Aorta (tissue), 5 donors: ENCODE results near the gene RAD51C. TPM values are rescaled to one million over a fixed set of nuclear protein-coding genes. Genes with fewer than 3 reads are reported as not detected.

Experiments
- ATAC-seq: fragments of 200-7000 bp; cut with Tn5 transposase; one replicate; pipeline ENCODE4 v1.9.1; 2022; ENCODE audit warnings: moderate library complexity; ENCODE audit not compliant: low FRiP score
- DNase-seq, 2 donors: peaks; one replicate each; pipeline ENCODE4 v3.0.0-alpha.2; 2020
- H3K27ac ChIP-seq, 2 donors: one replicate each; pipeline ENCODE4 v1.5.1; 2013; ENCODE audit warnings: low read length in 2 of 2, mild to moderate bottlenecking in 2 of 2, moderate library complexity in 2 of 2, control low read depth in 1 of 2, inconsistent platforms in 1 of 2, low read depth in 1 of 2
- H3K27me3 ChIP-seq, 2 donors: one replicate each; pipeline ENCODE4 v1.6.1; 2013; ENCODE audit warnings: control low read depth in 1 of 2, low read length in 1 of 2, mild to moderate bottlenecking in 1 of 2, moderate library complexity in 1 of 2; ENCODE audit not compliant: insufficient read depth in 2 of 2, control insufficient read depth in 1 of 2
- H3K36me3 ChIP-seq, 2 donors: one replicate each; pipeline ENCODE4 v1.6.1; 2013; ENCODE audit warnings: control low read depth in 1 of 2, low read length in 1 of 2, mild to moderate bottlenecking in 1 of 2; ENCODE audit not compliant: insufficient read depth in 2 of 2, control insufficient read depth in 1 of 2
- H3K4me1 ChIP-seq, 2 donors: one replicate each; pipeline ENCODE4 v1.6.1; 2013; ENCODE audit warnings: low read length in 2 of 2, control low read depth in 1 of 2, mild to moderate bottlenecking in 1 of 2, moderate library complexity in 1 of 2; ENCODE audit not compliant: insufficient read depth in 2 of 2, control insufficient read depth in 1 of 2
- H3K4me3 ChIP-seq, 2 donors: one replicate each; pipeline ENCODE4 v1.5.1; 2013; ENCODE audit warnings: low read length in 2 of 2, control low read depth in 1 of 2, mild to moderate bottlenecking in 1 of 2
- H3K9me3 ChIP-seq: one replicate; pipeline ENCODE4 v1.6.1; 2013; ENCODE audit warnings: mild to moderate bottlenecking, low read length; ENCODE audit not compliant: control insufficient read depth
- WGBS, 2 donors: extraction: QIAGEN DNeasy Blood & Tissue Kit; methylation state at CpG; one replicate each; pipeline ENCODE4 v1.1.7; 2013; 5-methylcytosine and 5-hydroxymethylcytosine counted together
- intact Hi-C, 2 donors: fragments of 100-400 bp; cut with DNase I; formaldehyde crosslinking; loops; one replicate each; pipeline versions ENCODE4 v1.14.2 to v1.15.0; 2022
- polyA plus RNA-seq, 2 donors: library from polyadenylated mRNA; stranded (reverse); fragments of 200-250 nt; gene quantifications; one replicate each; pipeline ENCODE4 v1.2.3, GENCODE V29; 2013
- total RNA-seq, 2 donors: library from RNA; stranded (reverse); fragmentation: NEBNext Ultra II Directional; extraction: Animal tissue kit (Norgen Biotek cat#: 25700); gene quantifications; one replicate each; pipeline ENCODE4 v1.2.1, GENCODE V29; 2021
- donor health status: healthy with polysubstance abuse.
- donor health status: Bipolar disorder and iron deficiency.
- donor health status: DM: no; HTN: no; CAD: no.
- donor health status: DM: no; HTN: no; CAD: no.
- donor health status: DM: yes; HTN: yes; CAD: no.

RAD51C gene
- total and polyA plus RNA-seq, 4 donors, result 20.0 to 37.6 (median 23.0) TPM

DNA sequence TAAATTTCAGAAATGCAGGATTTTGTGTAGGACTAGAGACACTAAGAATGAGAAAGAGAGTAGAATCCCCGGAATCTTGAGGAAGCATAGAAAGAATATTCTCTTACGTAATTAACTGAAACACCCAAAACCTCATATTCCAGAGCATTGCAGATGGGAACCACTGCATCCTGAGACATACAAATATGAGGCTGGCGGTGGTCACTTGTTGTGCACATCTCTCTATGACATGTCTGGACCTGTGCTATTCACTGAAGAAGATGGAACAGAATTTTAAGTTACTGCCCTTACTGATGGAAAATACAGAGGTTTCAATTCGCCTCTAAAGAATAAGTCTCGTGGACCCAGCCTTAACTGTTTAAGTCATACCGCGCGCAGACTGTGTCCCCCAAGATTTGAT is 806 bp downstream of the RAD51C start:
- no peak overlapping the region for H3K27ac ChIP-seq
- H3K4me1 ChIP-seq, result no peaks in the 10 kb centered on the region
- intact Hi-C loops, result loop anchor here (5.0 to 10.0 kb wide), 4 partner anchors 61 to 178 kb away; partner anchors contain the start of gene MTMR4 (in 1 of the 2)
- H3K4me3 ChIP-seq, result peak overlapping the region; percentile 36 to 73
- H3K9me3 ChIP-seq, result no peaks in the 10 kb centered on the region
- no peaks in the 10 kb centered on the region for H3K27me3 ChIP-seq
- H3K36me3 ChIP-seq, result no peaks in the 10 kb centered on the region
- WGBS, 2 donors, result 68 to 73% methylated on average over 8 of the region's 8 CpGs
- peak; percentile 13 for ATAC-seq
- DNase-seq, result no peak

DNA sequence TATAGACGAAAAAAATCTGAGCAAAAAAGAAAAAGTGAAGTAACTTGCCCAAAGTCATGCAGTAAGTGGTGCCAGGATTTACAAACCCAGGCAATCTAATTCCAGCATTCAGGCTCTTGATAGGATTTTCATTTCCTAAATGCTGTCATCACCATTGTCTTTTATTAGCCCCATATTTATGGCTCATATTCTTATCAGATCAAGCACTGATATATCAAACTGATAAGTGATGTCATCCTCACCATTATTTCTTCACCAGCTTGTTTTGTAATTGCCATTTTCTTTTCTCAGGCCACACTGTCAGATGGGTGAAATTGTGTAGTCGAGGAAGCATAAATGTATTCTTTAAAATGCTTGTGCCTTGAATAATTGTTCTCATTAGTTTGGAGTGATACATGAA is 1.3 kb downstream of the RAD51C start:
- WGBS, 2 donors, result 74 to 76% methylated on average over 2 of the region's 2 CpGs
- Histone ChIP-seq H3K36me3 (no peaks in the 10 kb centered on the region), H3K27me3 (no peaks in the 10 kb centered on the region), H3K4me3 (no peak overlapping the region), H3K9me3 (no peaks in the 10 kb centered on the region), H3K27ac (no peak overlapping the region), H3K4me1 (no peaks in the 10 kb centered on the region)
- DNase-seq (no peak), ATAC-seq (no peak)
- intact Hi-C loops, result loop anchor here (5.0 to 10.0 kb wide), 4 partner anchors 61 to 179 kb away; partner anchors contain the start of gene MTMR4 (in 1 of the 2)

DNA sequence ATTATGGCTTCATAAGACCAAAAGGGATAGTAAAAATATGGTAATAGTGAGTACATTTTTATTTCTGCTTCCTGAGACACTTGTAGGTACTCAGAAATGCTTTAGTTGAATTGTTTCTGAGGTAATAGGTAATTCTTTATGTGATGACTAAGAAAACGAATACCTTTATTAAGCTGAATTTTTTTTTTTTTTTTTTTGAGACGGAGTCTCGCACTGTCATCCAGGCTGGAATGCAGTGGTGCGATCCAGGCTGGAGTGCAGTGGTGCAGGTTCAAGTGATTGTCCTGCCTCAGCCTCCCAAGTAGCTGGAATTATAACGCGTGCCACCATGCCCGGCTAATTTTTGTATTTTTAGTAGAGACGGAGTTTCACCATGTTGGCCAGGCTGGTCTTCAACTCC is 1.9 kb downstream of the RAD51C start:
- 91 to 92% methylated on average over 8 of the region's 8 CpGs for WGBS, 2 donors
- ATAC-seq, result no peak
- no peak overlapping the region for H3K4me3 ChIP-seq
- no peak overlapping the region for H3K27ac ChIP-seq
- intact Hi-C loops, result loop anchor here (5.0 to 10.0 kb wide), 4 partner anchors 62 to 180 kb away; partner anchors contain the start of gene MTMR4 (in 1 of the 2)
- H3K4me1 ChIP-seq, result no peaks in the 10 kb centered on the region
- H3K36me3 ChIP-seq, result no peaks in the 10 kb centered on the region
- no peaks in the 10 kb centered on the region for H3K27me3 ChIP-seq
- H3K9me3 ChIP-seq, result no peaks in the 10 kb centered on the region
- no peak for DNase-seq

GRCh38 chr17:58694826-58695225 is 2.4 kb downstream of the RAD51C start:
- 91 to 98% methylated on average over 1 of the region's 1 CpG for WGBS, 2 donors
- ATAC-seq, result no peak
- no peak overlapping the region for H3K4me3 ChIP-seq
- H3K4me1 ChIP-seq, result no peaks in the 10 kb centered on the region
- DNase-seq, result no peak
- no peaks in the 10 kb centered on the region for H3K36me3 ChIP-seq
- H3K27ac ChIP-seq, result no peak overlapping the region
- intact Hi-C loops, result loop anchor here (5.0 to 10.0 kb wide), 4 partner anchors 63 to 180 kb away; partner anchors contain the start of gene MTMR4 (in 1 of the 2)
- no peaks in the 10 kb centered on the region for H3K9me3 ChIP-seq
- no peaks in the 10 kb centered on the region for H3K27me3 ChIP-seq

DNA sequence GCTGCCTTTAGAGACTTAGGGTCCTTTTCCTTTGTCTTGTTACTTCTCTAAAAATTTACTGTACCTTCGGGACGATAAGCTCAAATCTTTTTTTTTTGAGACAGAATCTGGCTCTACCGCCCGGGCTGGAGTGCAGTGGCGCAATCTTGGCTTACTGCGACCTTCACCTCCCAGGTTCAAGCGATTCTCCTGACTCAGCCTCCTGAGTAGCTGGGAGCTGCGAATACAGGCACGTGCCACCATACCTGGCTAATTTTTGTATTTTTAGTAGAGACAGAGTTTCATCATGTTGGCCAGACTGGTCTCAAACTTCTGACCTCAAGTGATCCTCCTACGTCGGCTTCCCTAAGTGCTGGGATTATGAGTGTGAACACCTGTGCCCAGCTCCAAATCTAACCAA is 7.4 kb downstream of the RAD51C start:
- no peaks in the 10 kb centered on the region for H3K36me3 ChIP-seq
- ATAC-seq, result no peak
- intact Hi-C loops, result loop anchor here in 1 of 2 donors (10.0 kb wide), 2 partner anchors 115 to 185 kb away; partner anchors contain the start of gene MTMR4

GRCh38 chr17:58702045-58702476 is 9.7 kb downstream of the RAD51C start:
- Histone ChIP-seq H3K9me3 (no peaks in the 10 kb centered on the region), H3K4me3 (no peak overlapping the region), H3K27me3 (no peaks in the 10 kb centered on the region), H3K36me3 (no peaks in the 10 kb centered on the region), H3K4me1 (no peaks in the 10 kb centered on the region), H3K27ac (no peak overlapping the region)
- 87 to 92% methylated on average over 5 of the region's 5 CpGs for WGBS, 2 donors
- intact Hi-C loops, result no loop called here
- DNase-seq (no peak), ATAC-seq (no peak)

More for the DNA sequence above, 7.4 kb downstream of the RAD51C start:
- 96 to 97% methylated on average over 11 of the region's 11 CpGs for WGBS, 2 donors
- no peak for DNase-seq
- Histone ChIP-seq H3K9me3 (no peaks in the 10 kb centered on the region), H3K4me3 (no peak overlapping the region), H3K27me3 (no peaks in the 10 kb centered on the region), H3K4me1 (no peaks in the 10 kb centered on the region), H3K27ac (no peak overlapping the region)

- Histone ChIP-seq H3K27ac (no peak overlapping the region), H3K9me3 (no peaks in the 10 kb centered on the region), H3K27me3 (no peaks in the 10 kb centered on the region), H3K36me3 (no peaks in the 10 kb centered on the region), H3K4me1 (no peaks in the 10 kb centered on the region), H3K4me3 (no peak overlapping the region)
- ATAC-seq (no peak), DNase-seq (no peak)
- 85% methylated on average over 8 of the region's 8 CpGs for WGBS, 2 donors
- intact Hi-C loops, result no loop called here
These were observed 10.3 kb downstream of the RAD51C start for GRCh38 chr17:58702708-58703107.

DNA sequence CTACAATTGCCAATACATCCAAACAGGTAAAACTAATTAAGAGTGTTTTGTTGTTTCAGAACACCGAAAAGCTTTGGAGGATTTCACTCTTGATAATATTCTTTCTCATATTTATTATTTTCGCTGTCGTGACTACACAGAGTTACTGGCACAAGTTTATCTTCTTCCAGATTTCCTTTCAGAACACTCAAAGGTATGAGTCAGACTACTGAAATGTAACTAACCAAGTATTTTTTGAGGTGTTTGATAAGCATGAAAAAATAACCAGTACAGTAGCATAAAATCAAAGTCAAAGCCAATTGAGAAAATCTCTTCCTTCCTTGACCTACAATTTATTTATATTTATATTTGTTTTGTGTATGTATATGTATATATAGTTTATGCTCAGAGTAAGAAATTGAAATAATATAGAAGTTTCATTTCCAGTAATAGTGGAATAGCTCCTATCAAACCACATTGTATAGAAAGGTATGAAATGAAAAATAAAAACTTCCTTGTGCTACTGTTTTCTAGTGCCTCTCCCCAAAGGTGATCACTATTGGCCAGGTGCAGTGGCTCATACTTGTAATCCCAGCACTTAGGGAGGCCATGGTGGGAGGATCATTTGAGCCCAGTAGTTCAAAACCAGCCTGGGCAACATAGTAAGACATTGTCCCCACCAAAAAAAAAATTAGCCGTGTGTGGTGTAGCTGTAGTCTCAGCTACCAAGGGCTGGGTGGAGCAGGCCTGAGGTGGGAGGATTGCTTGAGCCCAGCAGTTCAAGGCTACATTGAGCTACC is 10.9 kb downstream of the RAD51C start:
- ATAC-seq, result no peak
- H3K4me3 ChIP-seq, result no peak overlapping the region
- intact Hi-C loops, result no loop called here
- H3K4me1 ChIP-seq, result no peaks in the 10 kb centered on the region
- DNase-seq, result no peak
- H3K27me3 ChIP-seq, result no peaks in the 10 kb centered on the region
- H3K36me3 ChIP-seq, result no peaks in the 10 kb centered on the region
- WGBS, 2 donors, result 60 to 67% methylated on average over 4 of the region's 4 CpGs
- no peaks in the 10 kb centered on the region for H3K9me3 ChIP-seq
- no peak overlapping the region for H3K27ac ChIP-seq

DNA sequence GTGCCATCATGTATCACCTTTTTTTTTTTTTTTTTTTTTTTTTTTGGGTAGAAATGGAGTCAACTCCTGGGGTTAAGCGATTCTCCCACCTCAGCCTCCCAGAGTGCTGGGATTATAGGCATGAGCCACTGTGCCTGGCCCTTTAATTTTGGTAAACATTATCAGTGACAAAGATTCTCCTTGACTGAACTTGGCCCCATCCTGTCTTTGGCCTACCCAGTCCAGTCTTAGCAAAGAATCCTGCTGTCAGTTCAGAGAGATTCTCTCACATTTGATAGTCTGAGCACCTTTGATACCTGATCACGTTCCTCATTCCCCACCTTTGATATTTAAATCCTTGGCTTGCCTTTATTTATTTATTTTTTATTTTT is 11.5 kb downstream of the RAD51C start:
- 90 to 95% methylated on average over 2 of the region's 2 CpGs for WGBS, 2 donors
- Histone ChIP-seq H3K27ac (no peak overlapping the region), H3K9me3 (no peaks in the 10 kb centered on the region), H3K27me3 (no peaks in the 10 kb centered on the region), H3K36me3 (no peaks in the 10 kb centered on the region), H3K4me1 (no peaks in the 10 kb centered on the region), H3K4me3 (no peak overlapping the region)
- DNase-seq, result no peak
- no peak for ATAC-seq
- intact Hi-C loops, result no loop called here
